CD4-positive, CD25-positive, alpha-beta regulatory T cell (primary cell): ENCODE measurements around the gene EPB41. TPM values are rescaled to one million over a fixed set of nuclear protein-coding genes. Genes with fewer than 3 reads are reported as not detected.

ENCODE experiments used
- ATAC-seq, 2 donors: fragments of 150-1000 bp; cut with Tn5 transposase; one replicate each; pipeline ENCODE4 v1.10.0; 2021; ENCODE audit warnings: low read depth in 2 of 2, moderate number of reproducible peaks in 2 of 2, moderate library complexity in 1 of 2
- DNase-seq, 3 donors: peaks; one replicate each; pipeline versions ENCODE4 v3.0.0 to v3.0.0-alpha.2; 2012 to 2022; ENCODE audit warnings: mixed read lengths in 1 of 3
- H3K27ac ChIP-seq: one replicate; pipeline ENCODE4 v1.7.0; 2013; ENCODE audit warnings: mild to moderate bottlenecking, low read length; ENCODE audit not compliant: insufficient read depth, poor library complexity, severe bottlenecking
- H3K27me3 ChIP-seq: one replicate; pipeline ENCODE4 v1.7.0; 2013; ENCODE audit warnings: low read length; ENCODE audit not compliant: control insufficient read depth, insufficient read depth
- H3K36me3 ChIP-seq: one replicate; pipeline ENCODE4 v1.7.0; 2013; ENCODE audit warnings: mild to moderate bottlenecking, low read length, moderate library complexity; ENCODE audit not compliant: control insufficient read depth, insufficient read depth
- H3K4me1 ChIP-seq: 2 replicates; pipeline ENCODE4 v1.7.0; 2013; ENCODE audit warnings: mild to moderate bottlenecking, low read length; ENCODE audit not compliant: insufficient read depth, control insufficient read depth, poor library complexity, severe bottlenecking
- H3K4me3 ChIP-seq: one replicate; pipeline ENCODE4 v1.7.0; 2013; ENCODE audit warnings: low read depth, mild to moderate bottlenecking, low read length, moderate library complexity
- H3K9me3 ChIP-seq, 2 experiments: 1 replicate in 1 of 2; 2 replicates in 1 of 2; pipeline ENCODE4 v1.7.0; 2013; ENCODE audit warnings: low read length in 2 of 2, mild to moderate bottlenecking in 1 of 2, moderate library complexity in 1 of 2; ENCODE audit not compliant: control insufficient read depth in 2 of 2
- H3K27ac Mint-ChIP-seq, 3 donors: one replicate each; pipeline ENCODE4 v1.8.0; 2020 to 2022; ENCODE audit warnings: mild to moderate bottlenecking in 3 of 3, mixed read lengths in 3 of 3, moderate library complexity in 2 of 3
- H3K27me3 Mint-ChIP-seq: one replicate; pipeline ENCODE4 v1.8.0; 2022; ENCODE audit warnings: mild to moderate bottlenecking, mixed read lengths
- H3K36me3 Mint-ChIP-seq: one replicate; pipeline ENCODE4 v1.8.0; 2020; ENCODE audit warnings: mixed read lengths
- H3K4me1 Mint-ChIP-seq, 4 donors: one replicate each; pipeline ENCODE4 v1.8.0; 2020 to 2022; ENCODE audit warnings: mixed read lengths in 4 of 4, mild to moderate bottlenecking in 1 of 4
- H3K4me3 Mint-ChIP-seq, 4 donors: one replicate each; pipeline ENCODE4 v1.8.0; 2020 to 2022; ENCODE audit warnings: mild to moderate bottlenecking in 4 of 4, mixed read lengths in 4 of 4, moderate library complexity in 3 of 4
- H3K9me3 Mint-ChIP-seq, 7 donors: one replicate each; pipeline ENCODE4 v1.8.0; 2020 to 2022; ENCODE audit warnings: mixed read lengths in 7 of 7, mild to moderate bottlenecking in 3 of 7, moderate library complexity in 2 of 7
- polyA plus RNA-seq, 4 donors: library from polyadenylated mRNA; unstranded; fragments of 300-500 nt; fragmentation: Illumina TruSeq; gene quantifications; one replicate each; pipeline ENCODE4 v1.2.3, GENCODE V29; 2021
- total RNA-seq: library from RNA; stranded (reverse); gene quantifications from one replicate; pipeline ENCODE4 v1.2.3, GENCODE V29; 2022

EPB41 gene
- total and polyA plus RNA-seq, 5 donors from 2014 or later, result 118 to 309 (median 161) TPM

DNA sequence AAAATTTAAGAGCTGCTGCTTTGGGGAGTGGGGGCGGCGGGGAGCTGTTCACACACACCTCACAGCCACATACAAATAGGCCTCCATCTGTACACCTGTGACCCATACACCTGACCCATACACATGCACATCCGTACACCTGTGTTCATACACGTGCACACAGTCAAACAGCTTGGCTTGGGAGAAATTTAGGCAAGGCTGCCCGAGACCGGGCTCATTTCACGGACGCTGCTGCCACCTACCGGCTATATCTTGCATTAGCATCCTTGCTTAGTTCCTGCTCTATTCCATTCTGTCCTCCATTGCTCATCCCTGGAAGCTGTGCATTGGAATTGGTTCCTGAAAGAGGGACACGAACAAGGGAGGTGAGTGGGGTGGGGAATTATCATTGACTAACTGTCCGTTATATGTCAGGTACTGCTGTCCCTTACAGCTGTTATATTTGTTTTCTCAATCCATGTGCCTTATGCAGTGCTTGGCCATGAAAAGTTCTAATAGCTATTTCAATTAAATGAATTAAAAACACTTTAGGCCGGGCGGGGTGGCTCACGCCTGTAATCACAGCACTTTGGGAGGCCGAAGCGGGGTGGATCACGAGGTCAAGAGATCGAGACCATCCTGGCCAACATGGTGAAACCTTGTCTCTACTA lies 37.1 kb upstream of the EPB41 start:
- DNase-seq (peak; percentile 66 to 79 (median 72)), ATAC-seq (peak; percentile 76)
- Mint-ChIP-seq H3K27ac (no peak overlapping the region), H3K4me3 (no peak overlapping the region), H3K9me3 (no peaks in the 10 kb centered on the region), H3K36me3 (no peaks in the 10 kb centered on the region), H3K27me3 (peaks cover 27% of the 10 kb centered on the region), H3K4me1 (peaks cover 0 to 11% (median 7%) of the 10 kb centered on the region in 4 donors)
- Histone ChIP-seq H3K36me3 (no peaks in the 10 kb centered on the region), H3K4me3 (no peak overlapping the region), H3K27me3 (no peaks in the 10 kb centered on the region), H3K4me1 (peaks cover 5% of the 10 kb centered on the region), H3K9me3 (no peaks in the 10 kb centered on the region), H3K27ac (no peak overlapping the region)

DNA sequence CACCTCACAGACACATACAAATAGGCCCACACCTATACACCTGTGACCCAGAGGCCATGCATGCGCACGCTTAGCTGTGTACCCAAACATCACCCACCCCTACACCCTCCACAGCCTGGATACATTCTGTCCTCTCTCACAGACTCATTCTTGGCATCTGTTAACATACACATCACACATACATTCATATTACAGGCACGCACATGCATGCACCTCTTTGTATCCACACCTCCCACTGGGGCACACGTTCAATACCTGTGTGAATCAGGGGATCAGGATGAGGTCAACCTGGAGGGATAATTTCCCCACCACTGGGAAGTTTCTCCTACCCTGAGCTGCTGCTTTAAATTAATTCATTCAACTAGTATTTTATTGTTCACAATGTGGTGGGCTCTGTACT lies 35.6 kb upstream of the EPB41 start:
- no peaks in the 10 kb centered on the region for H3K27me3 ChIP-seq
- H3K9me3 Mint-ChIP-seq, result no peaks in the 10 kb centered on the region
- H3K4me3 Mint-ChIP-seq, result no peak overlapping the region
- H3K4me3 ChIP-seq, result no peak overlapping the region
- no peak for ATAC-seq
- DNase-seq, result no peak
- H3K27me3 Mint-ChIP-seq, result peaks cover 20% of the 10 kb centered on the region
- peak overlapping the region in 1 of 3 donors; percentile 15 for H3K27ac Mint-ChIP-seq
- no peak overlapping the region for H3K27ac ChIP-seq
- no peaks in the 10 kb centered on the region for H3K36me3 Mint-ChIP-seq
- H3K4me1 ChIP-seq, result peaks cover 7% of the 10 kb centered on the region
- H3K36me3 ChIP-seq, result no peaks in the 10 kb centered on the region
- no peaks in the 10 kb centered on the region for H3K9me3 ChIP-seq
- H3K4me1 Mint-ChIP-seq, result peaks cover 0 to 22% (median 13%) of the 10 kb centered on the region in 4 donors

DNA sequence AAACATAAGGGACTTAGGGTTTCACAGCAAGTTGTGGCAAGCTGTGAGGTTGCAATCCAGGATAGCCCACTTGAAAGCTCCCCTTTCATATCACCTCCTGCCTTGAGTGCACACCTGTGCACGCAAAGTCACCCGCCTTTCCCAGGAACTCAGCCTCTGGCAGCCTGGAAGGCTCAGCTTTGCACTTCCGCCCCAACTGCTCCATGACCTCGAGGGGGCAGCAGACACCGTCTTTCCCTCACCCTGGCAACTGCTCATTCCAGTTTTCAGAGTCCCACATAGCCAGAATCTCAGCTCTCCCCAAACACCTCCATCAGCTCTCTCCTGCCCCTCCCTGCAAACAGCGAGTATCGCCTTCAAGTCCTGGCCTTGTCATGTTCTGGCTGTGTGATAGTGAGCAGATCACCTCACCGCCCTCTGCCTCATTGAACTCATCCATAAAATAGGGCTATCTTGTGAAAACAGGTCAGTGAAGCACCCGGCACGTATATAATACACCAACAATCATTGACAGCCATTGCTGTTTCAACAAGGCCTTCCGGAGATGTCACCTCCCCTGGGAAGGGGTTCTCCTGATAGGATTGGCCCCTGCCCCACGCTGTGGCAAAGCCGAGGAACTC lies 32.2 kb upstream of the EPB41 start:
- no peaks in the 10 kb centered on the region for H3K36me3 ChIP-seq
- Mint-ChIP-seq H3K4me3 (peak overlapping the region in 2 of 4 donors; percentile 27 to 39), H3K36me3 (no peaks in the 10 kb centered on the region), H3K4me1 (peaks cover 15 to 46% (median 35%) of the 10 kb centered on the region in 4 donors), H3K9me3 (peaks cover 0 to 2% (median 0%) of the 10 kb centered on the region in 7 donors), H3K27ac (peak overlapping the region in 2 of 3 donors; percentile 1 to 71), H3K27me3 (peaks cover 18% of the 10 kb centered on the region)
- no peaks in the 10 kb centered on the region for H3K27me3 ChIP-seq
- no peak for ATAC-seq
- H3K4me1 ChIP-seq, result peaks cover 37% of the 10 kb centered on the region
- DNase-seq, result peak; percentile 67 to 78 (median 69)
- no peaks in the 10 kb centered on the region for H3K9me3 ChIP-seq
- no peak overlapping the region for H3K4me3 ChIP-seq
- H3K27ac ChIP-seq, result no peak overlapping the region

DNA sequence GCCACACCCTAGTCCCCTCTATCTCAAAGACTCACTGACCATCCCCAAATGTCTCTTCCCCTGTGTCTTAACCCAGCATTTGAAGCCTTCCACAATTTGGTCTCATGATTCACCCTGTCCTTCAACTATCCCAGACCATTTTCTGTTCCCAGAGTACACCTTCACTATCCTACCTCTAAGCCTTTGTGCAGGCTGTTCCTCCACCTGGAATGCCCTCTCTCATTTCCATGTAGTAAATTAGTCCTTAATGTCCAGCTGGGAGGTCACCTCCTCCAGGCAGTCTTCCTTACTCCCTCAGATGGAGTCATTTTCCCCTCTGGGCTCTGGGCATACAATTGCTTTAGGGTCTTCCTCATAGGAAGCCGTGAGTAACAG lies 31.1 kb upstream of the EPB41 start:
- Histone ChIP-seq H3K36me3 (no peaks in the 10 kb centered on the region), H3K4me3 (no peak overlapping the region), H3K27ac (no peak overlapping the region), H3K9me3 (no peaks in the 10 kb centered on the region), H3K27me3 (no peaks in the 10 kb centered on the region), H3K4me1 (peaks cover 48% of the 10 kb centered on the region)
- Mint-ChIP-seq H3K9me3 (peaks cover 0 to 2% (median 0%) of the 10 kb centered on the region in 7 donors), H3K4me3 (peak overlapping the region in 1 of 4 donors; percentile 16), H3K27ac (peak overlapping the region in 2 of 3 donors; percentile 32 to 88), H3K36me3 (no peaks in the 10 kb centered on the region), H3K27me3 (peaks cover 12% of the 10 kb centered on the region), H3K4me1 (peaks cover 15 to 49% (median 36%) of the 10 kb centered on the region in 4 donors)
- DNase-seq (no peak), ATAC-seq (no peak)

DNA sequence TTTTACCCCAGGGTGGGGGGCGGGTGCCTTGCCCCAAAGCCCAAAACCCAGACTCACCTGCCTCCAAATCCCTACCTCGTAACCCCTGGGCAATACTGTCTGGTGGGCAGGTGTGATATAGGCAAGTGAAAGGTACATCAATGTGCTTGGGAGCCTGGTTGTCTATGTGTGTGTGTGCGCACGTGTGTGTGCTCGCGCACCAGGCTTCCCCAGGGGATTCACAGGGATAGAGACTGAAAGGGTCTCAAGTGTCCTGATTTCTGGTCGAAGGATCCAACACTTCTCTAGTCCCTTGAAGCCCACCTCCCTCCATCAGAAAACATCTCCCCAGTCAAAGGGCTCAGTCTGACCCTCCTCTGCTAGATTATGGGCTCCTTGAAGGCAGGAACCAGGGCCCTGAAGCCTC lies 28.9 kb upstream of the EPB41 start:
- Histone ChIP-seq H3K27me3 (no peaks in the 10 kb centered on the region), H3K4me3 (no peak overlapping the region), H3K4me1 (peaks cover 50% of the 10 kb centered on the region), H3K36me3 (no peaks in the 10 kb centered on the region), H3K9me3 (no peaks in the 10 kb centered on the region), H3K27ac (peak overlapping the region; percentile 86)
- DNase-seq, result no peak
- Mint-ChIP-seq H3K36me3 (no peaks in the 10 kb centered on the region), H3K4me1 (peaks cover 15 to 68% (median 47%) of the 10 kb centered on the region in 4 donors), H3K27ac (peak overlapping the region; percentile 87 to 99 (median 95)), H3K4me3 (peak overlapping the region in 3 of 4 donors; percentile 86 to 91 (median 91)), H3K27me3 (peaks cover 9% of the 10 kb centered on the region), H3K9me3 (peaks cover 0 to 2% (median 0%) of the 10 kb centered on the region in 7 donors)
- no peak for ATAC-seq

DNA sequence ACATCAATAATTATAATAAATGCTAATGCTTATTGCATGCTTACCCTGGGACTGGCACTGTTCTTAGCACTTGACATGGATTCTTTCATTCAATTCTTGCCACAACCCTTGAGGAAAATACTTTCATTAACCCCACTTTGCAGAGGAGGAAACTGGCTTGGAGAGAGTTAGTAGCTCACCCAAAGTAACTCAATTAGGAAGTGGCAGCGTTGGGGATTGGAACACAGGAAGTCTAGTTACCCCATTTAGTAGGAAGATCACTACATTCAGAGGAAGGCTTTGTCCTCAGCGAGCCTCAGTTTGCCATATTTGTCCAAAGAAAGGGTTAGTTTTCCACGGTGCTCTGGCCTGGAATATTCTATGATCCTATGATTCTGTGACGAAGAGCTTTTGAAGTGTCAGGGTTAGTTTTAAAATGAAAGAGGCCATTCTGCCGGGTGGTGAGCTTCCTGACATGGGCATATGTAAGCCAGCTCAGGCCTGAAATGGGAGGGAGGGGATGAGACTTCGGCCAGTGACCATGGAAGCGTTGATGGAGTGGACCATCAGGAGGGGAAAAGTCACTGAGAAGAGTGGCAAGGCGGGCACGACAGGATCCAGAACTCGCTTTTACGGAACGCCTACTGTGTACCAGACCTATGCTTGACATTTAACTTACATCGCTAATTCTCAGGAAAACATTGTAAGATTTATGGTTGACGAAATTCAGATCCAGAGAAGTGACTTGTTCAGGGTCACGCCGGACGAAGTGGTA lies 28.2 kb upstream of the EPB41 start:
- Histone ChIP-seq H3K27ac (peak overlapping the region; percentile 86), H3K27me3 (no peaks in the 10 kb centered on the region), H3K36me3 (no peaks in the 10 kb centered on the region), H3K4me3 (peak overlapping the region; percentile 33), H3K9me3 (no peaks in the 10 kb centered on the region), H3K4me1 (peaks cover 50% of the 10 kb centered on the region)
- Mint-ChIP-seq H3K4me1 (peaks cover 15 to 68% (median 47%) of the 10 kb centered on the region in 4 donors), H3K9me3 (peaks cover 0 to 2% (median 0%) of the 10 kb centered on the region in 7 donors), H3K36me3 (no peaks in the 10 kb centered on the region), H3K4me3 (peak overlapping the region; percentile 86 to 95 (median 91)), H3K27ac (peak overlapping the region; percentile 69 to 95 (median 87)), H3K27me3 (peaks cover 9% of the 10 kb centered on the region)
- ATAC-seq (no peak), DNase-seq (peak in 1 of 3 donors; percentile 12)

DNA sequence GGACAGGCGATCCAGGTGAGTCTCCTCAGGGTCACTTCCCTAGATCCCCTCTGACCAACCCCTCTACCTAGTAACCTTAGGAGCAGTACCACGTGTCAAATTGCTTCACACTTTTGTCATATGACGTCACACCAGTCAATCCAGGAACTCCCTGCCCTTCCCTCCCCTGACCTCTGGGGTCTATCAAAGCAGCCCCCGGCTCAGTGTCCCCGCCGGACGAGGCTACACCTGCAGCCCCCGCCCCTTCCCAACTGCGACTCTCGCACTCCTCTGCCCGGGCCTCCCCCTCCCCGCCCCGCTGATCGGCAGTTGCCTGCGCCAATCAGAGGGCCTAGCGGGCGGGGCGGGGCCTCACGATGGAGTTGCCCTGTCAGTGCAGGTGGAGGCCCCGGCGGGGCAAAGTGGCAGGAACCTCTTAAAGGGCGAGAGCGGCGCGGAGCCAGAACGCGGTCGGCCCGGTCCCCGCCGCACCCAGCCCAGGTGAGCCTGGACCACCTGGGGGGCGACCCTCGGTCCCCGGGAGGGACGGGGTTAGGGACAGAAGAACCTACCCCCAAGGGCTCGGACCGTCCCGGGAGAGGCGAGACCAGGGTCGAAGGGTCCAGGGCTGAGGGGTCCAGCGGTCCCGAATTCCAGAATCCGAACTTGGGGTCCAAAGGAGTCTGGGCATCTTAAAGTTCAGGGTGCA lies 27.5 kb upstream of the EPB41 start:
- peak overlapping the region; percentile 86 to 95 (median 91) for H3K4me3 Mint-ChIP-seq
- peaks cover 49% of the 10 kb centered on the region for H3K4me1 ChIP-seq
- H3K9me3 ChIP-seq, result no peaks in the 10 kb centered on the region
- H3K36me3 Mint-ChIP-seq, result no peaks in the 10 kb centered on the region
- peak overlapping the region; percentile 86 for H3K27ac ChIP-seq
- no peaks in the 10 kb centered on the region for H3K36me3 ChIP-seq
- H3K4me3 ChIP-seq, result peak overlapping the region; percentile 64
- peaks cover 9% of the 10 kb centered on the region for H3K27me3 Mint-ChIP-seq
- H3K27ac Mint-ChIP-seq, result peak overlapping the region; percentile 69 to 95 (median 87)
- DNase-seq (peak; percentile 86 to 96 (median 90)), ATAC-seq (peak; percentile 72 to 73)
- no peaks in the 10 kb centered on the region for H3K27me3 ChIP-seq
- H3K9me3 Mint-ChIP-seq, result peaks cover 0 to 2% (median 0%) of the 10 kb centered on the region in 7 donors
- peaks cover 15 to 69% (median 46%) of the 10 kb centered on the region in 4 donors for H3K4me1 Mint-ChIP-seq
